Activated CD4-positive, alpha-beta T cell treated with anti-CD3 and anti-CD28 coated beads, Interleukin-2, amount 10 ng/mL, durations not matched to agents 7 days and 5 days (primary cell): Measurements from ENCODE around the gene AMIGO3. TPM values are rescaled to one million over a fixed set of nuclear protein-coding genes. Genes with fewer than 3 reads are reported as not detected.
"Not testable (repeated sequence)": the region's sequence is repeated elsewhere in the genome, so short reads cannot be mapped to it uniquely, and the experiment has no call there.

Experiments
- CTCF ChIA-PET: fragments of 350-600 bp; sonication (Branson Sonifier 250); formaldehyde crosslinking; loops from one replicate; lab custom pipeline; 2021; ENCODE audit warnings: antibody characterized with exemption; lab: Charles Lee
- POLR2A ChIA-PET: fragments of 350-600 bp; sonication (Branson Sonifier 250); formaldehyde crosslinking; loops from one replicate; lab custom pipeline; 2021; ENCODE audit warnings: antibody characterized with exemption; lab: Charles Lee
- DNase-seq: peaks from one replicate; pipeline ENCODE4 v3.0.0-alpha.2; 2020
- H3K27ac Mint-ChIP-seq: one replicate; pipeline ENCODE4 v1.8.0; 2021; ENCODE audit warnings: mild to moderate bottlenecking, moderate library complexity, mixed read lengths
- H3K27me3 Mint-ChIP-seq: one replicate; pipeline ENCODE4 v1.8.0; 2021; ENCODE audit warnings: mixed read lengths
- H3K36me3 Mint-ChIP-seq: one replicate; pipeline ENCODE4 v1.8.0; 2021; ENCODE audit warnings: low read depth, mixed read lengths
- H3K4me1 Mint-ChIP-seq: one replicate; pipeline ENCODE4 v1.8.0; 2021; ENCODE audit warnings: mixed read lengths
- H3K4me3 Mint-ChIP-seq: one replicate; pipeline ENCODE4 v1.8.0; 2021; ENCODE audit warnings: mild to moderate bottlenecking, moderate library complexity, mixed read lengths
- H3K9me3 Mint-ChIP-seq: one replicate; pipeline ENCODE4 v1.8.0; 2021; ENCODE audit warnings: mixed read lengths
- total RNA-seq, 2 experiments: library from RNA; stranded (reverse); gene quantifications; one replicate each; pipeline ENCODE4 v1.2.3, GENCODE V29; 2021

Gene AMIGO3
- under 1 TPM in 1 of 2 experiments, not detected in 1; 0.30 TPM for total RNA-seq

DNA sequence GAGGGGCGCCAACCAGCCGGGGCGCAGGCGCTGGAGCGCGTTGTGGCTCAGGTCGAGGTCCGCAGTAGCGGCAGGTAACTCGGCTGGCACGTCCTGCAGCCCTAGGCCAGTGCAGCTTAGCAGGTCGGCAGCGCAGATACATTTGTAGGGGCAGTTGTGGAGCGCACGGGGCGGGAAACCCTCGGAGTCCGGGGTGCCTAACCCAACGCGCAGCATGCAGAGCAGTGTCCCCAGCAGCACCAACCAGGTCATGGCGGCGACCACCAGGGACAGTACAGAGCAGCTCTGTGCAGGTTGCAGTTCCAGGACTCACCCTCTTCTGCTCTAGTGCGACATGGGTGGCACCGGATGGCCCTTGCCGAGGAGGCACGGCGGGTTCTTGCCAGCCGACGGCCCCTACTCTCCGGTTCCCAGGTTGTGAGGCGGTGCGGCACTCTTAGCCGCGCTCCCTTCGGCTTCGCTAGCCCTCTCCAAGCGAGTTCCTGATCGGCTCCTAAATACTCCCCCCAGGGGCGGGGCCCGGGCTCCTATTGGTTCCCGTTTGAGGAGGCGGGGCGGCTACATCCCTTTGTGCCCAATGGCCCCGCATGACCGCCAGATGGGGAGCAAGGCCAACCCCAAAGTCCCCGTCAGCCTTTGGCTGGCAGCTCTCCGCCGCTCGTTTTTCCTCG is at the start of gene AMIGO3:
AMIGO3 (minus strand) TSS at position 471 of the 671 bp plus-strand sequence; CDS start at position 252, 219 bp downstream.
- H3K36me3 Mint-ChIP-seq, result peaks cover 13% of the 10 kb centered on the region
- no peaks in the 10 kb centered on the region for H3K9me3 Mint-ChIP-seq
- peak within 1 kb of the TSS; percentile 78 for H3K4me3 Mint-ChIP-seq
- H3K27ac Mint-ChIP-seq, result peak within 1 kb of the TSS; percentile 90
- no peaks in the 10 kb centered on the region for H3K27me3 Mint-ChIP-seq
- DNase-seq, result peak; percentile 94
- ChIA-PET CTCF (interaction anchor here (0.6 to 2.7 kb wide), 14 partner anchors 9 to 507 kb away, joined by 3 to 9 read pairs (median 4); partner anchors contain the start of genes INKA1 and IP6K1), POLR2A (no interaction called here)
- H3K4me1 Mint-ChIP-seq, result peaks cover 35% of the 10 kb centered on the region

GRCh38 chr3:49763981-49764380 is 44.5 kb upstream of the AMIGO3 start:
- ChIA-PET CTCF (no interaction called here), POLR2A (interaction anchor here (0.6 kb wide), 1 partner anchor 10 kb away, joined by 3 read pairs; no protein-coding TSS in a partner anchor)
- Mint-ChIP-seq H3K4me1 (peaks cover 4% of the 10 kb centered on the region), H3K36me3 (peaks cover 3% of the 10 kb centered on the region), H3K9me3 (no peaks in the 10 kb centered on the region), H3K4me3 (no peak overlapping the region), H3K27me3 (no peaks in the 10 kb centered on the region), H3K27ac (no peak overlapping the region)
- no peak for DNase-seq

- ChIA-PET POLR2A (interaction anchor here (0.7 kb wide), 1 partner anchor 344 kb away, joined by 3 read pairs; no protein-coding TSS in a partner anchor), CTCF (no interaction called here)
- Mint-ChIP-seq H3K27ac (no peak overlapping the region), H3K9me3 (no peaks in the 10 kb centered on the region), H3K36me3 (no peaks in the 10 kb centered on the region), H3K27me3 (no peaks in the 10 kb centered on the region), H3K4me1 (peaks cover 6% of the 10 kb centered on the region), H3K4me3 (no peak overlapping the region)
- no peak for DNase-seq
Measured at GRCh38 chr3:49761661-49762060, 42.2 kb upstream of the AMIGO3 start.

GRCh38 chr3:49759226-49759625 is 39.7 kb upstream of the AMIGO3 start:
- CTCF ChIA-PET, result no interaction called here
- Mint-ChIP-seq H3K27ac (no peak overlapping the region), H3K27me3 (no peaks in the 10 kb centered on the region), H3K36me3 (no peaks in the 10 kb centered on the region), H3K4me1 (peaks cover 2% of the 10 kb centered on the region), H3K4me3 (no peak overlapping the region), H3K9me3 (no peaks in the 10 kb centered on the region)
- POLR2A ChIA-PET, result no interaction called here
- no peak for DNase-seq

- POLR2A ChIA-PET, result no interaction called here
Measured at GRCh38 chr3:49757197-49757596, 37.7 kb upstream of the AMIGO3 start.

GRCh38 chr3:49756036-49756435 is 36.6 kb upstream of the AMIGO3 start:
- no peaks in the 10 kb centered on the region for H3K27me3 Mint-ChIP-seq
- POLR2A ChIA-PET, result interaction anchor here (0.6 kb wide), 1 partner anchor 16 kb away, joined by 5 read pairs; no protein-coding TSS in a partner anchor

More at GRCh38 chr3:49757197-49757596, 37.7 kb upstream of the AMIGO3 start:
- Mint-ChIP-seq H3K4me3 (no peak overlapping the region), H3K4me1 (peaks cover 2% of the 10 kb centered on the region), H3K27me3 (no peaks in the 10 kb centered on the region), H3K9me3 (no peaks in the 10 kb centered on the region), H3K27ac (no peak overlapping the region), H3K36me3 (peaks cover 3% of the 10 kb centered on the region)
- DNase-seq, result no peak
- CTCF ChIA-PET, result interaction anchor here (0.5 to 1.3 kb wide), 2 partner anchors 82 to 314 kb away, joined by 3 read pairs; no protein-coding TSS in a partner anchor

GRCh38 chr3:49754536-49754935 is 35.1 kb upstream of the AMIGO3 start:
- ChIA-PET CTCF (interaction anchor here (0.6 kb wide), 1 partner anchor 14 kb away, joined by 4 read pairs; no protein-coding TSS in a partner anchor), POLR2A (no interaction called here)
- no peaks in the 10 kb centered on the region for H3K27me3 Mint-ChIP-seq
- DNase-seq, result no peak
- peaks cover 2% of the 10 kb centered on the region for H3K4me1 Mint-ChIP-seq
- H3K9me3 Mint-ChIP-seq, result no peaks in the 10 kb centered on the region
- no peak overlapping the region for H3K27ac Mint-ChIP-seq
- H3K4me3 Mint-ChIP-seq, result no peak overlapping the region
- peaks cover 3% of the 10 kb centered on the region for H3K36me3 Mint-ChIP-seq

More at GRCh38 chr3:49756036-49756435, 36.6 kb upstream of the AMIGO3 start:
- H3K27ac Mint-ChIP-seq, result no peak overlapping the region
- H3K36me3 Mint-ChIP-seq, result peaks cover 3% of the 10 kb centered on the region
- H3K4me1 Mint-ChIP-seq, result peaks cover 2% of the 10 kb centered on the region
- CTCF ChIA-PET, result interaction anchor here (0.6 kb wide), 1 partner anchor 46 kb away, joined by 3 read pairs; no protein-coding TSS in a partner anchor
- no peaks in the 10 kb centered on the region for H3K9me3 Mint-ChIP-seq
- H3K4me3 Mint-ChIP-seq, result no peak overlapping the region
- no peak for DNase-seq

GRCh38 chr3:49751501-49751900 is 32.0 kb upstream of the AMIGO3 start:
- Mint-ChIP-seq H3K27me3 (no peaks in the 10 kb centered on the region), H3K27ac (no peak overlapping the region), H3K4me1 (no peaks in the 10 kb centered on the region), H3K36me3 (peaks cover 5% of the 10 kb centered on the region), H3K9me3 (no peaks in the 10 kb centered on the region), H3K4me3 (no peak overlapping the region)
- ChIA-PET POLR2A (no interaction called here), CTCF (no interaction called here)
- DNase-seq, result no peak

GRCh38 chr3:49750056-49750455 is 30.6 kb upstream of the AMIGO3 start:
- Mint-ChIP-seq H3K4me1 (no peaks in the 10 kb centered on the region), H3K4me3 (no peak overlapping the region), H3K27ac (no peak overlapping the region), H3K9me3 (no peaks in the 10 kb centered on the region), H3K27me3 (no peaks in the 10 kb centered on the region), H3K36me3 (peaks cover 5% of the 10 kb centered on the region)
- CTCF ChIA-PET, result interaction anchor here (1.6 kb wide), 1 partner anchor 211 kb away, joined by 4 read pairs; no protein-coding TSS in a partner anchor
- POLR2A ChIA-PET, result no interaction called here
- no peak for DNase-seq

GRCh38 chr3:49748874-49749273 is 29.4 kb upstream of the AMIGO3 start:
- H3K4me1 Mint-ChIP-seq, DNase-seq, H3K4me3 Mint-ChIP-seq, POLR2A ChIA-PET, H3K27ac Mint-ChIP-seq, H3K27me3 Mint-ChIP-seq, H3K9me3 Mint-ChIP-seq, H3K36me3 Mint-ChIP-seq: not testable (repeated sequence)
- CTCF ChIA-PET, result interaction anchor here (1.6 kb wide), 1 partner anchor 209 kb away, joined by 4 read pairs; no protein-coding TSS in a partner anchor

DNA sequence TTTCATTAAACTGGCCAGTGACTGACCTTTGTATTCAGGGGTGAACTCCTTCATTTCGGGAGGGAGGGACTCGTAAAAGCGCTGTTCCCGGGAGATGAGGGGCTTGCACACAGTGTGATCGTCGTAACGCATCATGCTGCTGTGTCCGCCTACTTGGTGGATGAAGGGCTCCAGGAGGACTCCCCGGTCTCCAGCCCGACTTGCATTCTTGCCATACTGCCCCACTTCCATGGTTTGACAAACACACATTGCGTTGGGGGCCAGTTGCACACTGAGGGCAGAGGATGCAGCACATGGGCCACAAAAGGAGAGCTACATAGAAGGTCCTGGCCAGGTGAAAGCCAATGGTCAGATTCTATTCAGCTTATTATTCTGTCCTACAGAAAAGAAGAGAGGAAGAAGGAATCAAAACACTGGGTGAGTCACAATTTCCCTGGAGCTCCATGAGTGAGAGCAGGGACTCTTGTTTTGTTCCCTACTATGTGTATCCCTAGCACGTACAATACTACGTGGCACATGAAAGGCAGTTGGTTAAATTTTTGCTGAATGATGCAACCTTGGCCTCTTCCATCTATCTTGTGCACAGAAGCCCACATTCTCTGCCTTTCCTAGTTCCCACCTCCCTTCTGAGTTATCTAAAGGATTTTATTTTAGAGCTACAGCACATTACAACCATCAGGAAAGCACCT is 28.5 kb upstream of the AMIGO3 start:
- Mint-ChIP-seq H3K4me1 (no peaks in the 10 kb centered on the region), H3K36me3 (peaks cover 6% of the 10 kb centered on the region), H3K4me3 (no peak overlapping the region), H3K27me3 (no peaks in the 10 kb centered on the region), H3K9me3 (no peaks in the 10 kb centered on the region), H3K27ac (no peak overlapping the region)
- ChIA-PET CTCF (no interaction called here), POLR2A (interaction anchor here (0.7 kb wide), 1 partner anchor 67 kb away, joined by 3 read pairs; no protein-coding TSS in a partner anchor)
- DNase-seq, result no peak

DNA sequence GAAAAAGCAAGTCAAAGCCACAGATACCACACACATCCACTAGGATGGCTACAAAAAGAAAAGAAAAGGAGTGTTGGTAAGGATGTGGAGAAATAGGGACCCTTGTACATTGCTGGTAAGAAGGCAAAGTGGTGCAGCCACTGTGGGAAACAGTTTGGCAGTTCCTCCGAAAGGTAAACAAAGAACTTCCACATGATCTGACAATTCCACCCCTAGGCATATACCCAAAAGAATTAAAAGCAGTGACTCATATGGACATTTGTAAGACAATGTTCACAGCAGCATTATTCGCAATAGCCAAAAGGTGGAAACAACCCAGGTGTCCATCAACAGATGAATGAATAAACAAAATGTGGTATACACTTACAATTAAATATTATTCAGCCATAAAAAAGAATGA is 26.5 kb upstream of the AMIGO3 start:
- no peaks in the 10 kb centered on the region for H3K4me1 Mint-ChIP-seq
- H3K36me3 Mint-ChIP-seq, result peaks cover 6% of the 10 kb centered on the region
- ChIA-PET POLR2A (no interaction called here), CTCF (no interaction called here)
- DNase-seq, result no peak
- no peaks in the 10 kb centered on the region for H3K9me3 Mint-ChIP-seq
- no peak overlapping the region for H3K4me3 Mint-ChIP-seq
- no peak overlapping the region for H3K27ac Mint-ChIP-seq
- H3K27me3 Mint-ChIP-seq, result no peaks in the 10 kb centered on the region

- Mint-ChIP-seq H3K36me3 (peaks cover 28% of the 10 kb centered on the region), H3K27me3 (no peaks in the 10 kb centered on the region), H3K27ac (no peak overlapping the region), H3K9me3 (no peaks in the 10 kb centered on the region), H3K4me1 (peaks cover 9% of the 10 kb centered on the region), H3K4me3 (no peak overlapping the region)
- CTCF ChIA-PET, result interaction anchor here (0.6 kb wide), 1 partner anchor 14 kb away, joined by 4 read pairs; no protein-coding TSS in a partner anchor
- DNase-seq, result no peak
- POLR2A ChIA-PET, result no interaction called here
Measured at GRCh38 chr3:49740427-49740826, 20.9 kb upstream of the AMIGO3 start.
